CD4-positive, alpha-beta memory T cell (primary cell): ENCODE data around the gene PACSIN1. TPM values are rescaled to one million over a fixed set of nuclear protein-coding genes. Genes with fewer than 3 reads are reported as not detected.

Experiments used
- CTCF ChIA-PET: fragments of 350-600 bp; sonication (Branson Sonifier 250); formaldehyde crosslinking; loops from one replicate; lab custom pipeline; 2021; ENCODE audit warnings: inconsistent platforms; ENCODE audit not compliant: partially characterized antibody; lab: Charles Lee
- POLR2A ChIA-PET: fragments of 350-600 bp; sonication (Branson Sonifier 250); formaldehyde crosslinking; loops from one replicate; lab custom pipeline; 2021; ENCODE audit not compliant: partially characterized antibody; lab: Charles Lee
- DNase-seq, 5 donors: peaks; one replicate each; pipeline versions ENCODE4 v3.0.0 to v3.0.0-alpha.2; 2020 to 2022; ENCODE audit warnings: mixed read lengths in 1 of 5
- H3K27ac ChIP-seq: one replicate; pipeline ENCODE4 v1.7.0; 2013; ENCODE audit warnings: low read depth, low read length
- H3K27me3 ChIP-seq: 2 replicates; pipeline ENCODE4 v1.7.0; 2013; ENCODE audit warnings: mild to moderate bottlenecking, low read length, moderate library complexity; ENCODE audit not compliant: insufficient read depth
- H3K36me3 ChIP-seq: 2 replicates; pipeline ENCODE4 v1.7.0; 2013; ENCODE audit warnings: mild to moderate bottlenecking, low read length, moderate library complexity; ENCODE audit not compliant: insufficient read depth
- H3K4me1 ChIP-seq: 2 replicates; pipeline ENCODE4 v1.7.0; 2013; ENCODE audit warnings: mild to moderate bottlenecking, low read length, moderate library complexity; ENCODE audit not compliant: insufficient read depth
- H3K4me3 ChIP-seq, 2 donors: one replicate each; pipeline ENCODE4 v1.7.0; 2013; ENCODE audit warnings: low read length in 2 of 2, mild to moderate bottlenecking in 1 of 2
- H3K9me3 ChIP-seq, 2 donors: one replicate each; pipeline ENCODE4 v1.7.0; 2013; ENCODE audit warnings: low read length in 2 of 2, control low read depth in 1 of 2; ENCODE audit not compliant: control insufficient read depth in 1 of 2
- H3K27ac Mint-ChIP-seq, 7 donors: one replicate each; pipeline ENCODE4 v1.8.0; 2020 to 2021; ENCODE audit warnings: mixed read lengths in 7 of 7, mild to moderate bottlenecking in 6 of 7, inconsistent platforms in 3 of 7, moderate library complexity in 3 of 7
- H3K27me3 Mint-ChIP-seq, 2 donors: one replicate each; pipeline ENCODE4 v1.8.0; 2020 to 2021; ENCODE audit warnings: mixed read lengths in 2 of 2
- H3K36me3 Mint-ChIP-seq, 2 donors: one replicate each; pipeline ENCODE4 v1.8.0; 2020 to 2021; ENCODE audit warnings: mixed read lengths in 2 of 2, inconsistent platforms in 1 of 2, mild to moderate bottlenecking in 1 of 2
- H3K4me1 Mint-ChIP-seq, 4 donors: one replicate each; pipeline ENCODE4 v1.8.0; 2020 to 2021; ENCODE audit warnings: mixed read lengths in 4 of 4, mild to moderate bottlenecking in 1 of 4
- H3K4me3 Mint-ChIP-seq, 8 donors: one replicate each; pipeline ENCODE4 v1.8.0; 2020 to 2021; ENCODE audit warnings: mixed read lengths in 8 of 8, mild to moderate bottlenecking in 7 of 8, moderate library complexity in 6 of 8, inconsistent platforms in 3 of 8
- H3K9me3 Mint-ChIP-seq, 8 donors: one replicate each; pipeline ENCODE4 v1.8.0; 2020 to 2021; ENCODE audit warnings: mixed read lengths in 8 of 8, mild to moderate bottlenecking in 5 of 8, inconsistent platforms in 3 of 8, moderate library complexity in 1 of 8
- intact Hi-C: fragments of 100-400 bp; cut with micrococcal nuclease; formaldehyde crosslinking; loops from one replicate; pipeline ENCODE4 v1.15.1; 2023
- polyA plus RNA-seq, 2 donors: library from polyadenylated mRNA; unstranded; fragments of 300-500 nt; fragmentation: Illumina TruSeq; gene quantifications; one replicate each; pipeline ENCODE4 v1.2.3, GENCODE V29; 2021
- total RNA-seq, 2 experiments: library from RNA; stranded (reverse); gene quantifications; one replicate each; pipeline ENCODE4 v1.2.3, GENCODE V29; 2021

PACSIN1 gene
- total and polyA plus RNA-seq, 4 experiments from 2014 or later: 0.92 to 2.3 (median 2.0) TPM; not detected in 1

DNA sequence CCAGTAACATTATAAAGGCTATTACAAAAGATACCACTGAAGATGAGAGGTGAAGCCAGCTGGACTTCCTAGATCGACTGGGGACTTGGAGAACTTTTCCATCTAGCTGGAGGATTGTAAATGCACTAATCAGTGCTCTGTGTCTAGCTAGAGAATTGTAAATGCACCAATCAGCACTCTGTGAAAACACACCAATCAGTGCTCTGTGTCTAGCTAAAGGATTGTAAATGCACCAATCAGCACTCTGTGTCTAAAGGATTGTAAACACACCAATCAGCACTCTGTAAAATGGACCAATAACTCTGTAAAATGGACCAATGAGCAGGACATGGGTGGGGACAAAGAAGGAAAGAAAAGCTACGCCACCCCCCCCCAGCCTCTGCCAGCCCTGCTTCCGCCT, 26.4 kb upstream of the PACSIN1 start:
- DNase-seq: no peak

DNA sequence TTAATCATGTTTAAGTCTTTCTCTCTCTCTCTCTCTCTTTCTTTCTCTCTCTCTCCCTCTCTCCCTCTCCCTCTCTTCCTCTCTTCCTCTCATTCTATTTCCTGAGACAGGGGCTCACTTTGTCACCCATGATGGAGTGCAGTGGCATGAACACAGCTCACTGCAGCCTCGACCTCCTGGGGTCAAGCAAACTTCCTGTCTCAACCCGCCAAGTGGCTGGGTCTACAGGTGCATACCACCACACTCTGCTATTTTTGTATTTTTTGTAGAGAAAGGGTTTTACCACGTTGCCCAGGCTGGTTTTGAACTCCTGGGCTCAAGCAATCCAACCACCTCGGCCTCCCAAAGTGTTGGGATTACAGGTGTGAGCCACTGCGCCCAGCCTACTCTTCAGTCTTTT, 24.4 kb upstream of the PACSIN1 start:
- no peak overlapping the region for H3K4me3 ChIP-seq
- no peaks in the 10 kb centered on the region for H3K36me3 ChIP-seq
- intact Hi-C loops: no loop called here
- no peaks in the 10 kb centered on the region for H3K9me3 ChIP-seq
- H3K4me1 Mint-ChIP-seq: no peaks in the 10 kb centered on the region
- H3K36me3 Mint-ChIP-seq: no peaks in the 10 kb centered on the region
- ChIA-PET CTCF (no interaction called here), POLR2A (no interaction called here)
- no peak overlapping the region for H3K27ac ChIP-seq
- no peaks in the 10 kb centered on the region for H3K4me1 ChIP-seq
- no peaks in the 10 kb centered on the region for H3K27me3 ChIP-seq
- no peaks in the 10 kb centered on the region for H3K9me3 Mint-ChIP-seq
- no peak overlapping the region for H3K4me3 Mint-ChIP-seq
- peaks cover 2 to 4% of the 10 kb centered on the region in 2 donors for H3K27me3 Mint-ChIP-seq
- no peak for DNase-seq
- peak overlapping the region in 1 of 7 donors; percentile 81 for H3K27ac Mint-ChIP-seq

More for the DNA sequence above, 26.4 kb upstream of the PACSIN1 start:
- no peaks in the 10 kb centered on the region for H3K4me1 Mint-ChIP-seq
- H3K27me3 Mint-ChIP-seq: peaks cover 2 to 4% of the 10 kb centered on the region in 2 donors
- no peaks in the 10 kb centered on the region for H3K36me3 ChIP-seq
- H3K9me3 Mint-ChIP-seq: no peaks in the 10 kb centered on the region
- no peak overlapping the region for H3K4me3 Mint-ChIP-seq
- ChIA-PET POLR2A (no interaction called here), CTCF (interaction anchor here (1.4 kb wide), 1 partner anchor 8 kb away, joined by 3 read pairs; no protein-coding TSS in a partner anchor)
- no peaks in the 10 kb centered on the region for H3K36me3 Mint-ChIP-seq
- no peaks in the 10 kb centered on the region for H3K9me3 ChIP-seq
- intact Hi-C loops: no loop called here
- no peak overlapping the region for H3K4me3 ChIP-seq
- H3K4me1 ChIP-seq: no peaks in the 10 kb centered on the region
- no peaks in the 10 kb centered on the region for H3K27me3 ChIP-seq
- no peak overlapping the region for H3K27ac ChIP-seq
- no peak overlapping the region for H3K27ac Mint-ChIP-seq

DNA sequence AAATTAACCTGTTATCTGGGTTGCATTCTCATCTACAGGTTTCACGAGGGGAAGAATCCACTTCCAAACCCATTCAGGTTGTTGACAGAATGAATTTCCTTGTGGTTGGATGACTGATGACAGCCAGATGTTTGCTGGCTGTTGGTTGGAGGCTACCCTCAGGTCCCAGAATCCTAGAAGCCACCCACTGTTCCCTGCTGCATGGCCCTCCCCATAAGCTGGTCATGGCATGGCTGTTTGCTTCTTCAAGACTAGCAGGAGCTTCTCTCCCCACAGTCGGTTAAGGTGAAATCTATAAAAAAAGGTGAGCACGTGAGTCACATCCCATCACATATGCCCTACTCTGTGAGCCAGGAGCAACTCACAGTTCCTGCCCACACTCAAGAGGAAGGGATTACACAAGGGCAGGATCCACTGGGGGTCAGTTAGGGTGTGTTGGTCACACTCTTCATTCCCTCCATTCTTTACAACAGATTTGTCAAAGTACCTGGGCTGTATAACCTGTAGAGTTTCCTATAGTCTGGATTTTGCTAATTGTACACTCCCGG, 20.5 kb upstream of the PACSIN1 start:
- DNase-seq: no peak
- intact Hi-C loops: no loop called here
- ChIA-PET CTCF (interaction anchor here (2.9 kb wide), 1 partner anchor 14 kb away, joined by 8 read pairs; no protein-coding TSS in a partner anchor), POLR2A (no interaction called here)
- Histone ChIP-seq H3K4me1 (no peaks in the 10 kb centered on the region), H3K27me3 (no peaks in the 10 kb centered on the region), H3K36me3 (no peaks in the 10 kb centered on the region), H3K9me3 (no peaks in the 10 kb centered on the region), H3K4me3 (no peak overlapping the region), H3K27ac (no peak overlapping the region)
- H3K9me3 Mint-ChIP-seq: no peaks in the 10 kb centered on the region
- no peak overlapping the region for H3K4me3 Mint-ChIP-seq
- H3K36me3 Mint-ChIP-seq: no peaks in the 10 kb centered on the region
- peaks cover 0 to 2% of the 10 kb centered on the region in 2 donors for H3K27me3 Mint-ChIP-seq
- no peak overlapping the region for H3K27ac Mint-ChIP-seq
- H3K4me1 Mint-ChIP-seq: no peaks in the 10 kb centered on the region

- ChIA-PET POLR2A (no interaction called here), CTCF (interaction anchor here (1.1 to 1.7 kb wide), 3 partner anchors 8 to 161 kb away, joined by 3 read pairs; no protein-coding TSS in a partner anchor)
- DNase-seq: no peak
- H3K4me3 Mint-ChIP-seq: no peak overlapping the region
- H3K9me3 Mint-ChIP-seq: peaks cover 0 to 6% (median under 1%) of the 10 kb centered on the region in 8 donors
- peak overlapping the region in 1 of 7 donors; percentile 72 for H3K27ac Mint-ChIP-seq
- H3K27me3 Mint-ChIP-seq: no peaks in the 10 kb centered on the region
- Histone ChIP-seq H3K36me3 (no peaks in the 10 kb centered on the region), H3K9me3 (no peaks in the 10 kb centered on the region), H3K4me1 (no peaks in the 10 kb centered on the region), H3K4me3 (no peak overlapping the region), H3K27me3 (no peaks in the 10 kb centered on the region), H3K27ac (no peak overlapping the region)
- intact Hi-C loops: no loop called here
- H3K4me1 Mint-ChIP-seq: no peaks in the 10 kb centered on the region
- H3K36me3 Mint-ChIP-seq: peaks cover 0 to 4% of the 10 kb centered on the region in 2 donors
Observed at GRCh38 chr6:34447386-34447785, 18.5 kb upstream of the PACSIN1 start.

GRCh38 chr6:34447910-34448309, 18.0 kb upstream of the PACSIN1 start:
- Mint-ChIP-seq H3K4me3 (no peak overlapping the region), H3K27me3 (no peaks in the 10 kb centered on the region), H3K27ac (no peak overlapping the region), H3K4me1 (no peaks in the 10 kb centered on the region), H3K9me3 (peaks cover 0 to 6% (median under 1%) of the 10 kb centered on the region in 8 donors), H3K36me3 (peaks cover 0 to 4% of the 10 kb centered on the region in 2 donors)
- Histone ChIP-seq H3K4me1 (no peaks in the 10 kb centered on the region), H3K9me3 (no peaks in the 10 kb centered on the region), H3K27me3 (no peaks in the 10 kb centered on the region), H3K27ac (no peak overlapping the region), H3K4me3 (no peak overlapping the region), H3K36me3 (no peaks in the 10 kb centered on the region)
- intact Hi-C loops: no loop called here
- CTCF ChIA-PET: interaction anchor here (1.1 to 1.7 kb wide), 3 partner anchors 9 to 161 kb away, joined by 3 read pairs; no protein-coding TSS in a partner anchor
- POLR2A ChIA-PET: no interaction called here
- DNase-seq: no peak

GRCh38 chr6:34451192-34451591, 14.7 kb upstream of the PACSIN1 start:
- H3K27me3 ChIP-seq: no peaks in the 10 kb centered on the region
- H3K4me3 ChIP-seq: no peak overlapping the region
- no peak overlapping the region for H3K27ac ChIP-seq
- Mint-ChIP-seq H3K4me1 (no peaks in the 10 kb centered on the region), H3K9me3 (peaks cover 0 to 6% (median under 1%) of the 10 kb centered on the region in 8 donors), H3K4me3 (no peak overlapping the region), H3K27me3 (no peaks in the 10 kb centered on the region), H3K27ac (peak overlapping the region in 1 of 7 donors; percentile 17), H3K36me3 (peaks cover 0 to 4% of the 10 kb centered on the region in 2 donors)
- POLR2A ChIA-PET: no interaction called here
- H3K9me3 ChIP-seq: no peaks in the 10 kb centered on the region
- intact Hi-C loops: no loop called here
- CTCF ChIA-PET: interaction anchor here (1.1 kb wide), 1 partner anchor 9 kb away, joined by 5 read pairs; no protein-coding TSS in a partner anchor
- no peaks in the 10 kb centered on the region for H3K36me3 ChIP-seq
- H3K4me1 ChIP-seq: no peaks in the 10 kb centered on the region
- no peak for DNase-seq

GRCh38 chr6:34455831-34456230, 10.0 kb upstream of the PACSIN1 start:
- Histone ChIP-seq H3K27ac (no peak overlapping the region), H3K4me3 (no peak overlapping the region), H3K27me3 (no peaks in the 10 kb centered on the region), H3K4me1 (no peaks in the 10 kb centered on the region), H3K9me3 (no peaks in the 10 kb centered on the region), H3K36me3 (no peaks in the 10 kb centered on the region)
- CTCF ChIA-PET: interaction anchor here (0.7 kb wide), 1 partner anchor 683 kb away, joined by 3 read pairs; no protein-coding TSS in a partner anchor
- POLR2A ChIA-PET: no interaction called here
- peaks cover 0 to 6% (median under 1%) of the 10 kb centered on the region in 8 donors for H3K9me3 Mint-ChIP-seq
- H3K4me3 Mint-ChIP-seq: no peak overlapping the region
- H3K36me3 Mint-ChIP-seq: peaks cover 0 to 4% of the 10 kb centered on the region in 2 donors
- H3K27me3 Mint-ChIP-seq: peaks cover 0 to 1% of the 10 kb centered on the region in 2 donors
- intact Hi-C loops: no loop called here
- H3K27ac Mint-ChIP-seq: peak overlapping the region in 1 of 7 donors; percentile 47
- H3K4me1 Mint-ChIP-seq: no peaks in the 10 kb centered on the region
- DNase-seq: no peak
